WTC11 (cell line): Measurements from ENCODE around the gene PAIP1.

Experiments
- ESRRA ChIP-seq: sonication (generic); formaldehyde crosslinking; IDR thresholded peaks from 2 replicates; pipeline ENCODE4 v1.8.1; 2022; ENCODE audit warnings: mild to moderate bottlenecking, missing genetic modification reagents, borderline replicate concordance
- NFYB ChIP-seq: sonication (generic); formaldehyde crosslinking; conservative IDR thresholded peaks from 2 replicates; pipeline ENCODE4 v1.8.0; 2022; ENCODE audit warnings: low read depth, missing genetic modification reagents
- PRRX2 ChIP-seq: fragments of 250-450 bp; sonication (Bioruptor Pico); IDR thresholded peaks from 2 replicates; pipeline ENCODE4 v1.8.0; 2021; ENCODE audit warnings: mild to moderate bottlenecking
- SP1 ChIP-seq: sonication (generic); formaldehyde crosslinking; conservative IDR thresholded peaks from 2 replicates; pipeline ENCODE4 v1.8.1; 2022; ENCODE audit warnings: missing genetic modification reagents
- TCF7 ChIP-seq: sonication (generic); formaldehyde crosslinking; IDR thresholded peaks from 2 replicates; pipeline ENCODE4 v1.8.0; 2022; ENCODE audit warnings: mild to moderate bottlenecking, low read depth, missing genetic modification reagents, moderate library complexity
- ZNF138 ChIP-seq: sonication (generic); formaldehyde crosslinking; conservative IDR thresholded peaks from 2 replicates; pipeline ENCODE4 v1.8.1; 2022; ENCODE audit warnings: mild to moderate bottlenecking, moderate library complexity, missing genetic modification reagents
- TF ChIP-seq, protein P1 (sequence below): fragments of 200-600 bp; IDR thresholded peaks from 2 replicates; pipeline ENCODE4 v1.8.0; 2022; ENCODE audit warnings: antibody characterized with exemption
- TF ChIP-seq, protein P2 (sequence below): sonication (generic); formaldehyde crosslinking; IDR thresholded peaks from 2 replicates; pipeline ENCODE4 v1.8.1; 2022; ENCODE audit warnings: missing genetic modification reagents, borderline replicate concordance
- TF ChIP-seq, protein P3 (sequence below): sonication (generic); formaldehyde crosslinking; IDR thresholded peaks from 2 replicates; pipeline ENCODE4 v1.8.1; 2022; ENCODE audit warnings: low read depth, mild to moderate bottlenecking, moderate library complexity, missing genetic modification reagents, borderline replicate concordance
- TF ChIP-seq, protein P4 (sequence below): sonication (generic); formaldehyde crosslinking; conservative IDR thresholded peaks from 2 replicates; pipeline ENCODE4 v1.8.1; 2022; ENCODE audit warnings: mild to moderate bottlenecking, missing genetic modification reagents
- TF ChIP-seq, protein P5 (sequence below): sonication (generic); formaldehyde crosslinking; IDR thresholded peaks from 2 replicates; pipeline ENCODE4 v1.8.1; 2023; ENCODE audit warnings: mild to moderate bottlenecking, moderate library complexity, missing genetic modification reagents
- TF ChIP-seq, protein P6 (sequence below): sonication (generic); formaldehyde crosslinking; IDR thresholded peaks from 2 replicates; pipeline ENCODE4 v1.8.0; 2022; ENCODE audit warnings: mild to moderate bottlenecking, missing genetic modification reagents

DNA sequence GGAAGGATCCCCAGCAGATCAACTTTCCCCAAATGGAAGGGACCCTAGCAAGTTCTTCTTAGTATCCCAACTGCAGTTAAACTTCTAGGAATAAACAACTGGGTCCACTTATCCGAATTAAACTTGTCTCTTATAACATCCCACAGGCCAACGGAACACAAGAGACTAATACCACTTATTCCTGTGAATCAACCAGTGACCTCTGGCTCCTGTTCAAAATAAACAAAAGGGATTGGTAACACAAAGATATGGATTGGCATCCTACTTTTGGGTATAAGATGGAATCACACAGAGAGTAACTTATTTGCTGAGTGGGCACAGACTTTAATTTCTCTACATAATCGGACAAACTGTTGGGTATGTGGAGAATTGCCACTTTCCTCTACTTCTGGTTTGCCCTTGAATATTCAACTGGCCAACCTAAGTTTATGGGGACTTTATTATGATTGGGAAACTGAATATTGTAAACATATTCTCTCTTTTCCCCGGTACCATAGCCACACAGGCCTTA, 12.4 kb upstream of the PAIP1 start:
- TF ChIP-seq, protein P1, sequence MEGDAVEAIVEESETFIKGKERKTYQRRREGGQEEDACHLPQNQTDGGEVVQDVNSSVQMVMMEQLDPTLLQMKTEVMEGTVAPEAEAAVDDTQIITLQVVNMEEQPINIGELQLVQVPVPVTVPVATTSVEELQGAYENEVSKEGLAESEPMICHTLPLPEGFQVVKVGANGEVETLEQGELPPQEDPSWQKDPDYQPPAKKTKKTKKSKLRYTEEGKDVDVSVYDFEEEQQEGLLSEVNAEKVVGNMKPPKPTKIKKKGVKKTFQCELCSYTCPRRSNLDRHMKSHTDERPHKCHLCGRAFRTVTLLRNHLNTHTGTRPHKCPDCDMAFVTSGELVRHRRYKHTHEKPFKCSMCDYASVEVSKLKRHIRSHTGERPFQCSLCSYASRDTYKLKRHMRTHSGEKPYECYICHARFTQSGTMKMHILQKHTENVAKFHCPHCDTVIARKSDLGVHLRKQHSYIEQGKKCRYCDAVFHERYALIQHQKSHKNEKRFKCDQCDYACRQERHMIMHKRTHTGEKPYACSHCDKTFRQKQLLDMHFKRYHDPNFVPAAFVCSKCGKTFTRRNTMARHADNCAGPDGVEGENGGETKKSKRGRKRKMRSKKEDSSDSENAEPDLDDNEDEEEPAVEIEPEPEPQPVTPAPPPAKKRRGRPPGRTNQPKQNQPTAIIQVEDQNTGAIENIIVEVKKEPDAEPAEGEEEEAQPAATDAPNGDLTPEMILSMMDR: no peak
- TF ChIP-seq, protein P2, sequence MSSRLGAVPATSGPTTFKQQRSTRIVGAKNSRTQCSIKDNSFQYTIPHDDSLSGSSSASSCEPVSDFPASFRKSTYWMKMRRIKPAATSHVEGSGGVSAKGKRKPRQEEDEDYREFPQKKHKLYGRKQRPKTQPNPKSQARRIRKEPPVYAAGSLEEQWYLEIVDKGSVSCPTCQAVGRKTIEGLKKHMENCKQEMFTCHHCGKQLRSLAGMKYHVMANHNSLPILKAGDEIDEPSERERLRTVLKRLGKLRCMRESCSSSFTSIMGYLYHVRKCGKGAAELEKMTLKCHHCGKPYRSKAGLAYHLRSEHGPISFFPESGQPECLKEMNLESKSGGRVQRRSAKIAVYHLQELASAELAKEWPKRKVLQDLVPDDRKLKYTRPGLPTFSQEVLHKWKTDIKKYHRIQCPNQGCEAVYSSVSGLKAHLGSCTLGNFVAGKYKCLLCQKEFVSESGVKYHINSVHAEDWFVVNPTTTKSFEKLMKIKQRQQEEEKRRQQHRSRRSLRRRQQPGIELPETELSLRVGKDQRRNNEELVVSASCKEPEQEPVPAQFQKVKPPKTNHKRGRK: no peak
- TF ChIP-seq ESRRA (CRISPR knock-in tag): no peak
- no peak for TF ChIP-seq NFYB (CRISPR knock-in tag)
- TF ChIP-seq ZNF138 (CRISPR knock-in tag): no peak
- TF ChIP-seq, protein P3, sequence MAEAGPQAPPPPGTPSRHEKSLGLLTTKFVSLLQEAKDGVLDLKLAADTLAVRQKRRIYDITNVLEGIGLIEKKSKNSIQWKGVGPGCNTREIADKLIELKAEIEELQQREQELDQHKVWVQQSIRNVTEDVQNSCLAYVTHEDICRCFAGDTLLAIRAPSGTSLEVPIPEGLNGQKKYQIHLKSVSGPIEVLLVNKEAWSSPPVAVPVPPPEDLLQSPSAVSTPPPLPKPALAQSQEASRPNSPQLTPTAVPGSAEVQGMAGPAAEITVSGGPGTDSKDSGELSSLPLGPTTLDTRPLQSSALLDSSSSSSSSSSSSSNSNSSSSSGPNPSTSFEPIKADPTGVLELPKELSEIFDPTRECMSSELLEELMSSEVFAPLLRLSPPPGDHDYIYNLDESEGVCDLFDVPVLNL (CRISPR knock-in tag): no peak
- TF ChIP-seq, protein P4, sequence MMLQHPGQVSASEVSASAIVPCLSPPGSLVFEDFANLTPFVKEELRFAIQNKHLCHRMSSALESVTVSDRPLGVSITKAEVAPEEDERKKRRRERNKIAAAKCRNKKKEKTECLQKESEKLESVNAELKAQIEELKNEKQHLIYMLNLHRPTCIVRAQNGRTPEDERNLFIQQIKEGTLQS (CRISPR knock-in tag): no peak
- TF ChIP-seq, protein P5, sequence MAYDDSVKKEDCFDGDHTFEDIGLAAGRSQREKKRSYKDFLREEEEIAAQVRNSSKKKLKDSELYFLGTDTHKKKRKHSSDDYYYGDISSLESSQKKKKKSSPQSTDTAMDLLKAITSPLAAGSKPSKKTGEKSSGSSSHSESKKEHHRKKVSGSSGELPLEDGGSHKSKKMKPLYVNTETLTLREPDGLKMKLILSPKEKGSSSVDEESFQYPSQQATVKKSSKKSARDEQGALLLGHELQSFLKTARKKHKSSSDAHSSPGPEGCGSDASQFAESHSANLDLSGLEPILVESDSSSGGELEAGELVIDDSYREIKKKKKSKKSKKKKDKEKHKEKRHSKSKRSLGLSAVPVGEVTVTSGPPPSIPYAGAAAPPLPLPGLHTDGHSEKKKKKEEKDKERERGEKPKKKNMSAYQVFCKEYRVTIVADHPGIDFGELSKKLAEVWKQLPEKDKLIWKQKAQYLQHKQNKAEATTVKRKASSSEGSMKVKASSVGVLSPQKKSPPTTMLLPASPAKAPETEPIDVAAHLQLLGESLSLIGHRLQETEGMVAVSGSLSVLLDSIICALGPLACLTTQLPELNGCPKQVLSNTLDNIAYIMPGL (CRISPR knock-in tag): no peak
- no peak for TF ChIP-seq TCF7 (CRISPR knock-in tag)
- no peak for TF ChIP-seq SP1
- TF ChIP-seq PRRX2 (CRISPR knock-in tag): no peak
- TF ChIP-seq, protein P6, sequence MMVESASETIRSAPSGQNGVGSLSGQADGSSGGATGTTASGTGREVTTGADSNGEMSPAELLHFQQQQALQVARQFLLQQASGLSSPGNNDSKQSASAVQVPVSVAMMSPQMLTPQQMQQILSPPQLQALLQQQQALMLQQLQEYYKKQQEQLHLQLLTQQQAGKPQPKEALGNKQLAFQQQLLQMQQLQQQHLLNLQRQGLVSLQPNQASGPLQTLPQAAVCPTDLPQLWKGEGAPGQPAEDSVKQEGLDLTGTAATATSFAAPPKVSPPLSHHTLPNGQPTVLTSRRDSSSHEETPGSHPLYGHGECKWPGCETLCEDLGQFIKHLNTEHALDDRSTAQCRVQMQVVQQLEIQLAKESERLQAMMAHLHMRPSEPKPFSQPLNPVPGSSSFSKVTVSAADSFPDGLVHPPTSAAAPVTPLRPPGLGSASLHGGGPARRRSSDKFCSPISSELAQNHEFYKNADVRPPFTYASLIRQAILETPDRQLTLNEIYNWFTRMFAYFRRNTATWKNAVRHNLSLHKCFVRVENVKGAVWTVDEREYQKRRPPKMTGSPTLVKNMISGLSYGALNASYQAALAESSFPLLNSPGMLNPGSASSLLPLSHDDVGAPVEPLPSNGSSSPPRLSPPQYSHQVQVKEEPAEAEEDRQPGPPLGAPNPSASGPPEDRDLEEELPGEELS: no peak
